Adrenal gland (tissue), 12 donors: Measurements from ENCODE around the gene AHRR. TPM values are rescaled to one million over a fixed set of nuclear protein-coding genes. Genes with fewer than 3 reads are reported as not detected.

Experiments used
- DNase-seq, 7 donors: peaks; one replicate each; pipeline ENCODE4 v3.0.0-alpha.2; 2019 to 2020
- H3K27ac ChIP-seq, 5 donors: fragments of 200-600 bp; sonication (generic) in 4 of 5; 1 replicate in 3 of 5; 2 replicates in 2 of 5; pipeline versions ENCODE4 v1.5.1 to v1.8.0; 2016 to 2020; ENCODE audit warnings: mild to moderate bottlenecking in 1 of 5
- H3K27me3 ChIP-seq: fragments of 200-600 bp; 2 replicates; pipeline ENCODE4 v1.8.0; 2021
- H3K36me3 ChIP-seq, 2 donors: fragments of 200-600 bp; replicated peaks in 1 of 2; 1 replicate in 1 of 2; 2 replicates in 1 of 2; pipeline versions ENCODE4 v1.5.1 to v1.8.0; 2018 to 2022
- H3K4me1 ChIP-seq, 2 donors: fragments of 200-600 bp; replicated peaks in 1 of 2; 1 replicate in 1 of 2; 2 replicates in 1 of 2; pipeline versions ENCODE4 v1.5.1 to v1.8.0; 2018 to 2021
- H3K4me3 ChIP-seq, 4 donors: fragments of 200-600 bp; sonication (generic) in 3 of 4; one replicate each; pipeline ENCODE4 v1.5.1; 2016 to 2018
- H3K9me3 ChIP-seq, 3 donors: fragments of 200-600 bp; sonication (generic) in 1 of 3; replicated peaks in 1 of 3; 1 replicate in 2 of 3; 2 replicates in 1 of 3; pipeline versions ENCODE4 v1.5.1 to v1.8.0; 2016 to 2021
- CTCF ChIP-seq, 6 experiments: fragments of 450-650 bp in 4 of 6; fragments of 200-600 bp in 2 of 6; sonication (generic) in 1 of 6; IDR thresholded peaks; 1 replicate in 5 of 6; 2 replicates in 1 of 6; pipeline versions ENCODE4 v1.5.1 to v1.8.0; 2016 to 2021; ENCODE audit warnings: antibody characterized with exemption in 6 of 6, mild to moderate bottlenecking in 2 of 6, moderate library complexity in 1 of 6
- POLR2A ChIP-seq, 2 donors: fragments of 450-650 bp; IDR thresholded peaks; one replicate each; pipeline ENCODE4 v1.6.1; 2017; ENCODE audit warnings: antibody characterized with exemption in 2 of 2, mild to moderate bottlenecking in 2 of 2, moderate library complexity in 1 of 2
- WGBS, 4 donors: extraction: QIAGEN DNeasy Blood & Tissue Kit in 2 of 4; methylation state at CpG; one replicate each; pipeline versions ENCODE4 v1.1.5 to v1.1.7; 2013 to 2017; 5-methylcytosine and 5-hydroxymethylcytosine counted together
- intact Hi-C, 2 donors: fragments of 100-400 bp; cut with DNase I; formaldehyde crosslinking; loops; one replicate each; pipeline versions ENCODE4 v1.14.1 to v1.15.0; 2022 to 2023
- polyA plus RNA-seq, 3 donors: library from polyadenylated mRNA; stranded (reverse); fragments of 200-250 nt in 2 of 3; fragments of 350-450 nt in 1 of 3; fragmentation: Illumina TruSeq in 1 of 3; extraction: RNeasy Lipid Tissue Mini Kit (QIAGEN cat#74804) in 1 of 3; gene quantifications; one replicate each; pipeline ENCODE4 v1.2.3, GENCODE V29; 2013 to 2014
- total RNA-seq, 9 donors: library from RNA; depleted of rRNA in 4 of 9; stranded (reverse); fragments of >200 nt in 4 of 9; fragments of 120-200 nt in 1 of 9; fragmentation: NEBNext Ultra II Directional in 1 of 9; extraction: Animal tissue kit (Norgen Biotek cat#: 25700) in 1 of 9; gene quantifications; one replicate each; pipeline versions ENCODE4 v1.1.0 to v1.2.4, GENCODE V29; 2013 to 2023
- donor health status: healthy with polysubstance abuse.
- donor health status: Bipolar disorder and iron deficiency.
- donor health status: DM: yes; HTN: yes; CAD: no.
- donor health status: DM: no; HTN: no; CAD: no.
- donor health status: DM: no; HTN: no; CAD: no.
- donor health status: DM: yes; HTN: yes; CAD: no.

Gene AHRR
- total and polyA plus RNA-seq, 12 donors: 0.17 to 3.6 (median 0.99) TPM

- DNase-seq: peak in 3 of 7 donors; percentile 6 to 35 (median 10)
- no peak overlapping the region for H3K4me3 ChIP-seq
- peaks cover 0 to 70% of the 10 kb centered on the region in 2 donors for H3K36me3 ChIP-seq
- TF ChIP-seq CTCF (IDR thresholded peaks at IDR 0.05) (no peak), POLR2A (IDR thresholded peaks at IDR 0.05) (no peak)
- no peak overlapping the region for H3K27ac ChIP-seq
- H3K27me3 ChIP-seq: no peaks in the 10 kb centered on the region
- peaks cover 0 to 10% (median 3%) of the 10 kb centered on the region in 3 donors for H3K9me3 ChIP-seq
- 89 to 94% (median 90%) methylated on average over 15 to 28 of the region's 28 CpGs for WGBS, 4 donors
- intact Hi-C loops: no loop called here
- no peaks in the 10 kb centered on the region for H3K4me1 ChIP-seq
These were observed 135.1 kb downstream of the AHRR start for GRCh38 chr5:456351-457194.

- DNase-seq: peak in 3 of 7 donors; percentile 5 to 41 (median 5)
- no peak for TF ChIP-seq POLR2A (IDR thresholded peaks at IDR 0.05)
- no peak for TF ChIP-seq CTCF (IDR thresholded peaks at IDR 0.05)
- intact Hi-C loops: no loop called here
These were observed 135.9 kb downstream of the AHRR start for GRCh38 chr5:457195-457961.

GRCh38 chr5:458547-459353 is 137.2 kb downstream of the AHRR start:
- WGBS, 4 donors: 82 to 91% (median 85%) methylated on average over 17 of the region's 17 CpGs
- intact Hi-C loops: no loop called here
- Histone ChIP-seq H3K27ac (no peak overlapping the region), H3K36me3 (peaks cover 0 to 75% of the 10 kb centered on the region in 2 donors), H3K4me3 (no peak overlapping the region), H3K4me1 (no peaks in the 10 kb centered on the region), H3K9me3 (no peaks in the 10 kb centered on the region), H3K27me3 (no peaks in the 10 kb centered on the region)
- TF ChIP-seq POLR2A (IDR thresholded peaks at IDR 0.05): no peak
- no peak for TF ChIP-seq CTCF (IDR thresholded peaks at IDR 0.05)
- peak in 3 of 7 donors; percentile 9 to 41 (median 10) for DNase-seq

More at GRCh38 chr5:457195-457961, 135.9 kb downstream of the AHRR start:
- H3K27me3 ChIP-seq: no peaks in the 10 kb centered on the region
- WGBS, 4 donors: 86 to 100% (median 94%) methylated on average over 7 to 19 of the region's 19 CpGs
- H3K27ac ChIP-seq: no peak overlapping the region
- H3K9me3 ChIP-seq: peaks cover 0 to 1% (median 0%) of the 10 kb centered on the region in 3 donors
- H3K36me3 ChIP-seq: peaks cover 0 to 75% of the 10 kb centered on the region in 2 donors
- H3K4me3 ChIP-seq: no peak overlapping the region
- no peaks in the 10 kb centered on the region for H3K4me1 ChIP-seq
